H9 (cell line): ENCODE data around the gene TSPAN18. TPM values are rescaled to one million over a fixed set of nuclear protein-coding genes. Genes with fewer than 3 reads are reported as not detected.

Experiments used
- DNase-seq: peaks from one replicate; pipeline ENCODE4 v3.0.0-alpha.2; 2017
- H2AFZ ChIP-seq: one replicate; pipeline ENCODE4 v1.6.1; 2013; ENCODE audit warnings: mild to moderate bottlenecking, low read length, control low read depth, moderate library complexity
- H2AK5ac ChIP-seq: 2 replicates; pipeline ENCODE4 v1.6.1; 2013; ENCODE audit warnings: low read length, control low read depth, mixed read lengths; ENCODE audit not compliant: insufficient read length
- H2BK120ac ChIP-seq: one replicate; pipeline ENCODE4 v1.6.1; 2013; ENCODE audit warnings: low read depth, mild to moderate bottlenecking, low read length, control low read depth, inconsistent platforms; ENCODE audit not compliant: poor library complexity, severe bottlenecking
- H2BK12ac ChIP-seq: 2 replicates; pipeline ENCODE4 v1.6.1; 2013; ENCODE audit warnings: low read length, control low read depth, mixed read lengths, low read depth; ENCODE audit not compliant: insufficient read length
- H2BK15ac ChIP-seq: 2 replicates; pipeline ENCODE4 v1.6.1; 2013; ENCODE audit warnings: low read depth, low read length, control low read depth
- H2BK20ac ChIP-seq: one replicate; pipeline ENCODE4 v1.6.1; 2013; ENCODE audit warnings: low read depth, mild to moderate bottlenecking, low read length, control low read depth, inconsistent platforms; ENCODE audit not compliant: poor library complexity, severe bottlenecking
- H2BK5ac ChIP-seq: 2 replicates; pipeline ENCODE4 v1.6.1; 2013; ENCODE audit warnings: low read length, control low read depth, mixed read lengths; ENCODE audit not compliant: insufficient read length
- H3K14ac ChIP-seq: 2 replicates; pipeline ENCODE4 v1.6.1; 2013; ENCODE audit warnings: low read length, control low read depth; ENCODE audit not compliant: insufficient read depth
- H3K18ac ChIP-seq: 2 replicates; pipeline ENCODE4 v1.6.1; 2013; ENCODE audit warnings: low read depth, mild to moderate bottlenecking, mixed read lengths, low read length, control low read depth; ENCODE audit not compliant: insufficient read length
- H3K23ac ChIP-seq: 2 replicates; pipeline ENCODE4 v1.6.1; 2013; ENCODE audit warnings: low read length, control low read depth, mixed read lengths, low read depth; ENCODE audit not compliant: insufficient read length
- H3K23me2 ChIP-seq: 2 replicates; pipeline ENCODE4 v1.6.1; 2013; ENCODE audit warnings: low read depth, mild to moderate bottlenecking, mixed read lengths, low read length, control low read depth; ENCODE audit not compliant: insufficient read length, poor library complexity, severe bottlenecking
- H3K27ac ChIP-seq: 2 replicates; pipeline ENCODE4 v1.5.1; 2013; ENCODE audit warnings: low read length, control low read depth, mixed read lengths, low read depth; ENCODE audit not compliant: insufficient read length
- H3K27me3 ChIP-seq: 2 replicates; pipeline ENCODE4 v1.6.1; 2013; ENCODE audit warnings: low read length, control low read depth, inconsistent platforms; ENCODE audit not compliant: insufficient read depth
- H3K4ac ChIP-seq: 2 replicates; pipeline ENCODE4 v1.6.1; 2013; ENCODE audit warnings: low read depth, mild to moderate bottlenecking, control low read depth, inconsistent platforms, low read length, moderate library complexity
- H3K4me1 ChIP-seq: 2 replicates; pipeline ENCODE4 v1.6.1; 2013; ENCODE audit warnings: low read length, control low read depth, inconsistent platforms; ENCODE audit not compliant: insufficient read depth
- H3K4me2 ChIP-seq: 2 replicates; pipeline ENCODE4 v1.6.1; 2013; ENCODE audit warnings: low read length, control low read depth, mixed read lengths; ENCODE audit not compliant: insufficient read length, insufficient read depth
- H3K56ac ChIP-seq: 2 replicates; pipeline ENCODE4 v1.6.1; 2013; ENCODE audit warnings: low read depth, mild to moderate bottlenecking, mixed read lengths, low read length, control low read depth; ENCODE audit not compliant: insufficient read length
- H3K79me1 ChIP-seq: 2 replicates; pipeline ENCODE4 v1.6.1; 2013; ENCODE audit warnings: low read depth, mild to moderate bottlenecking, moderate library complexity, low read length, control low read depth, inconsistent platforms; ENCODE audit not compliant: insufficient read depth, poor library complexity, severe bottlenecking
- H3K79me2 ChIP-seq: 2 replicates; pipeline ENCODE4 v1.6.1; 2013; ENCODE audit warnings: low read length, control low read depth, inconsistent platforms; ENCODE audit not compliant: insufficient read depth
- H3K9ac ChIP-seq: 2 replicates; pipeline ENCODE4 v1.6.1; 2013; ENCODE audit warnings: low read length, control low read depth, mixed read lengths; ENCODE audit not compliant: insufficient read length; ENCODE audit errors: extremely low read depth
- H3K9me3 ChIP-seq: one replicate; pipeline ENCODE4 v1.6.1; 2013; ENCODE audit warnings: low read depth, low read length, inconsistent platforms; ENCODE audit not compliant: control insufficient read depth
- H3T11ph ChIP-seq: one replicate; pipeline ENCODE4 v1.6.1; 2013; ENCODE audit warnings: mild to moderate bottlenecking, low read length, control low read depth, inconsistent platforms
- H4K20me1 ChIP-seq: one replicate; pipeline ENCODE4 v1.6.1; 2013; ENCODE audit not compliant: control insufficient read depth, insufficient read length, insufficient read depth
- H4K5ac ChIP-seq: 2 replicates; pipeline ENCODE4 v1.6.1; 2013; ENCODE audit warnings: low read depth, mild to moderate bottlenecking, mixed read lengths, low read length, control low read depth; ENCODE audit not compliant: insufficient read length
- H4K8ac ChIP-seq: replicated peaks from 2 replicates; pipeline ENCODE4 v1.6.1; 2013; ENCODE audit warnings: low read length, control low read depth, mixed read lengths, low read depth; ENCODE audit not compliant: insufficient read length
- H4K91ac ChIP-seq: 2 replicates; pipeline ENCODE4 v1.6.1; 2013; ENCODE audit warnings: low read depth, mild to moderate bottlenecking, moderate library complexity, mixed read lengths, low read length, control low read depth; ENCODE audit not compliant: insufficient read length
- H3K27ac Mint-ChIP-seq, 3 experiments: 2 replicates in 2 of 3; 3 replicates in 1 of 3; pipeline ENCODE4 v1.8.0; 2020 to 2021; ENCODE audit warnings: mixed read lengths in 3 of 3, mild to moderate bottlenecking in 1 of 3, moderate library complexity in 1 of 3
- H3K27me3 Mint-ChIP-seq: 2 replicates; pipeline ENCODE4 v1.8.0; 2021; ENCODE audit warnings: low read depth, mild to moderate bottlenecking, moderate library complexity, mixed read lengths
- H3K36me3 Mint-ChIP-seq, 3 experiments: 2 replicates in 2 of 3; 3 replicates in 1 of 3; pipeline ENCODE4 v1.8.0; 2020 to 2021; ENCODE audit warnings: low read depth in 3 of 3, mixed read lengths in 3 of 3; ENCODE audit not compliant: insufficient read depth in 1 of 3
- H3K4me1 Mint-ChIP-seq, 2 experiments: 2 replicates each; pipeline ENCODE4 v1.8.0; 2020; ENCODE audit warnings: mixed read lengths in 2 of 2
- H3K4me3 Mint-ChIP-seq, 2 experiments: 2 replicates in 1 of 2; 3 replicates in 1 of 2; pipeline ENCODE4 v1.8.0; 2020 to 2021; ENCODE audit warnings: mild to moderate bottlenecking in 2 of 2, mixed read lengths in 2 of 2, moderate library complexity in 1 of 2
- H3K9me3 Mint-ChIP-seq, 2 experiments: 2 replicates in 1 of 2; 3 replicates in 1 of 2; pipeline ENCODE4 v1.8.0; 2020; ENCODE audit warnings: mild to moderate bottlenecking in 2 of 2, mixed read lengths in 2 of 2, moderate library complexity in 1 of 2
- WGBS: extraction: QIAGEN DNeasy Blood & Tissue Kit; methylation state at CpG from one replicate; pipeline ENCODE4 v1.1.7; 2013; ENCODE audit warnings: missing lambda C conversion rate, low lambda C conversion rate, mixed read lengths; ENCODE audit not compliant: insufficient read length; ENCODE audit errors: extremely low coverage; 5-methylcytosine and 5-hydroxymethylcytosine counted together
- total RNA-seq: library from RNA; stranded (reverse); gene quantifications from 2 replicates; pipeline ENCODE4 v1.2.1, GENCODE V29; 2021
- TF ChIP-seq, protein P1 (sequence below): fragments of 200-600 bp; sonication (generic); conservative IDR thresholded peaks from 3 replicates; pipeline ENCODE4 v1.8.0; 2021; ENCODE audit warnings: antibody characterized with exemption, mild to moderate bottlenecking

TSPAN18 gene
- total RNA-seq, 1 experiment from 2014 or later: 25.3 TPM

GRCh38 chr11:44941259-44942021, 214.7 kb downstream of the TSPAN18 start:
- Mint-ChIP-seq H3K27me3 (no peaks in the 10 kb centered on the region), H3K27ac (peak overlapping the region; percentile 36 to 41 (median 38); a peak in 6 of 7 replicates), H3K4me3 (no peak overlapping the region), H3K4me1 (peaks cover 37 to 79% of the 10 kb centered on the region in 2 experiments), H3K9me3 (peaks cover 0 to 3% of the 10 kb centered on the region in 2 experiments; a peak in 2 of 5 replicates), H3K36me3 (peaks cover 2 to 26% (median 23%) of the 10 kb centered on the region in 3 experiments; a peak in 6 of 7 replicates)
- Histone ChIP-seq H3K27ac (no peak overlapping the region), H2BK15ac (no peak overlapping the region), H3K14ac (no peak overlapping the region), H4K20me1 (no peaks in the 10 kb centered on the region), H2AK5ac (no peak overlapping the region), H4K5ac (no peak overlapping the region), H3K79me1 (no peaks in the 10 kb centered on the region), H3K9ac (no peak overlapping the region), H3K27me3 (no peaks in the 10 kb centered on the region), H3K4ac (no peak overlapping the region), H2BK5ac (no peak overlapping the region), H2BK12ac (no peak overlapping the region), H3K4me1 (peaks cover 2% of the 10 kb centered on the region; the same call in 1 of the 2 replicates), H3K18ac (no peak overlapping the region), H4K8ac (peak overlapping the region; percentile 7), H2BK20ac (no peak overlapping the region), H3K56ac (no peak overlapping the region), H3K9me3 (no peaks in the 10 kb centered on the region), H3K79me2 (no peaks in the 10 kb centered on the region), H3K23ac (no peak overlapping the region), H2BK120ac (no peak overlapping the region), H4K91ac (no peak overlapping the region), H3K4me2 (no peak overlapping the region), H2AFZ (no peak overlapping the region), H3T11ph (no peak overlapping the region), H3K23me2 (no peaks in the 10 kb centered on the region)
- TF ChIP-seq, protein P1, sequence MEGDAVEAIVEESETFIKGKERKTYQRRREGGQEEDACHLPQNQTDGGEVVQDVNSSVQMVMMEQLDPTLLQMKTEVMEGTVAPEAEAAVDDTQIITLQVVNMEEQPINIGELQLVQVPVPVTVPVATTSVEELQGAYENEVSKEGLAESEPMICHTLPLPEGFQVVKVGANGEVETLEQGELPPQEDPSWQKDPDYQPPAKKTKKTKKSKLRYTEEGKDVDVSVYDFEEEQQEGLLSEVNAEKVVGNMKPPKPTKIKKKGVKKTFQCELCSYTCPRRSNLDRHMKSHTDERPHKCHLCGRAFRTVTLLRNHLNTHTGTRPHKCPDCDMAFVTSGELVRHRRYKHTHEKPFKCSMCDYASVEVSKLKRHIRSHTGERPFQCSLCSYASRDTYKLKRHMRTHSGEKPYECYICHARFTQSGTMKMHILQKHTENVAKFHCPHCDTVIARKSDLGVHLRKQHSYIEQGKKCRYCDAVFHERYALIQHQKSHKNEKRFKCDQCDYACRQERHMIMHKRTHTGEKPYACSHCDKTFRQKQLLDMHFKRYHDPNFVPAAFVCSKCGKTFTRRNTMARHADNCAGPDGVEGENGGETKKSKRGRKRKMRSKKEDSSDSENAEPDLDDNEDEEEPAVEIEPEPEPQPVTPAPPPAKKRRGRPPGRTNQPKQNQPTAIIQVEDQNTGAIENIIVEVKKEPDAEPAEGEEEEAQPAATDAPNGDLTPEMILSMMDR: no peak
- WGBS: no CpG with 5 or more reads among the region's 12 CpGs
- no peak for DNase-seq
